PC-3 (cell line): Measurements from ENCODE around the gene BMF. TPM values are rescaled to one million over a fixed set of nuclear protein-coding genes. Genes with fewer than 3 reads are reported as not detected.

Source experiments
- ATAC-seq: fragments of 200-7000 bp; cut with Tn5 transposase; 2 replicates; pipeline ENCODE4 v1.9.1; 2020; ENCODE audit warnings: mild to moderate bottlenecking, moderate library complexity
- BruUV-seq: library from RNA; stranded (reverse); fragments of 400-500 nt; replicated peaks from 2 replicates; lab custom pipeline; 2021; lab: Mats Ljungman, UMichigan
- CTCF ChIA-PET: fragments of 300-600 bp; sonication (Branson Sonifier 250); formaldehyde crosslinking; loops from one replicate; lab custom pipeline; 2022; ENCODE audit warnings: antibody characterized with exemption; lab: Charles Lee
- POLR2A ChIA-PET: fragments of 300-600 bp; sonication (Branson Sonifier 250); formaldehyde crosslinking; loops from one replicate; lab custom pipeline; 2022; ENCODE audit warnings: antibody characterized with exemption; ENCODE audit not compliant: unreplicated experiment; lab: Charles Lee
- DNase-seq: peaks from one replicate; pipeline ENCODE4 v3.0.0-alpha.2; 2015
- H2AFZ ChIP-seq: fragments of 300-600 bp; sonication (generic); 2 replicates; pipeline ENCODE4 v1.6.0; 2016; ENCODE audit warnings: antibody characterized with exemption, low read length
- H3F3A ChIP-seq: fragments of 300-600 bp; sonication (generic); one replicate; pipeline ENCODE4 v1.6.0; 2017; ENCODE audit warnings: antibody characterized with exemption, low read length, control low read depth, mild to moderate bottlenecking; ENCODE audit not compliant: unreplicated experiment
- H3K27ac ChIP-seq: fragments of 300-600 bp; sonication (generic); 2 replicates; pipeline ENCODE4 v1.5.1; 2016; ENCODE audit warnings: mild to moderate bottlenecking, low read length
- H3K27me3 ChIP-seq: fragments of 300-600 bp; sonication (generic); 2 replicates; pipeline ENCODE4 v1.6.1; 2016; ENCODE audit warnings: low read length, mixed read lengths
- H3K36me3 ChIP-seq: fragments of 300-600 bp; sonication (generic); 2 replicates; pipeline ENCODE4 v1.6.1; 2016; ENCODE audit warnings: low read depth, mixed run types, low read length, mixed read lengths
- H3K4me1 ChIP-seq: fragments of 300-600 bp; sonication (generic); 2 replicates; pipeline ENCODE4 v1.5.1; 2016; ENCODE audit warnings: low read length; ENCODE audit not compliant: insufficient read depth
- H3K4me2 ChIP-seq: fragments of 300-600 bp; sonication (generic); 2 replicates; pipeline ENCODE4 v1.6.0; 2016; ENCODE audit warnings: low read length
- H3K4me3 ChIP-seq: fragments of 300-600 bp; sonication (generic); 2 replicates; pipeline ENCODE4 v1.5.1; 2016; ENCODE audit warnings: mild to moderate bottlenecking, low read length, mixed read lengths
- H3K79me2 ChIP-seq: fragments of 300-600 bp; sonication (generic); 2 replicates; pipeline ENCODE4 v1.6.1; 2017; ENCODE audit warnings: low read length, mixed read lengths
- H3K9ac ChIP-seq: fragments of 300-600 bp; sonication (generic); 2 replicates; pipeline ENCODE4 v1.6.0; 2016; ENCODE audit warnings: mild to moderate bottlenecking, low read length
- H3K9me2 ChIP-seq: fragments of 300-600 bp; sonication (generic); replicated peaks from 2 replicates; pipeline ENCODE4 v1.6.1; 2016; ENCODE audit warnings: mixed run types, low read length, mixed read lengths
- H3K9me3 ChIP-seq: fragments of 300-600 bp; sonication (generic); 2 replicates; pipeline ENCODE4 v1.6.1; 2016; ENCODE audit warnings: low read length, mixed read lengths
- H4K20me1 ChIP-seq: fragments of 300-600 bp; sonication (generic); 2 replicates; pipeline ENCODE4 v1.6.1; 2016; ENCODE audit warnings: low read length, mixed read lengths
- CTCF ChIP-seq: fragments of 300-600 bp; sonication (generic); conservative IDR thresholded peaks from 2 replicates; pipeline ENCODE4 v1.5.1; 2017; ENCODE audit warnings: antibody characterized with exemption, low read depth, mild to moderate bottlenecking, low read length
- EZH2 ChIP-seq: fragments of 300-600 bp; sonication (generic); IDR thresholded peaks from one replicate; pipeline ENCODE4 v1.6.1; 2017; ENCODE audit warnings: antibody characterized with exemption, mild to moderate bottlenecking, low read length; ENCODE audit not compliant: unreplicated experiment
- EZH2phosphoT487 ChIP-seq: fragments of 300-600 bp; sonication (generic); IDR thresholded peaks from 2 replicates; pipeline ENCODE4 v1.6.1; 2018; ENCODE audit warnings: mild to moderate bottlenecking, antibody characterized with exemption, low read length, borderline replicate concordance
- intact Hi-C: fragments of 100-400 bp; cut with micrococcal nuclease; formaldehyde crosslinking; loops from 2 replicates; pipeline ENCODE4 v1.9.0; 2023
- total RNA-seq: library from RNA; depleted of rRNA; stranded (reverse); fragments of >200 nt; gene quantifications from 2 replicates; pipeline ENCODE4 v1.2.3, GENCODE V29; 2014

Gene BMF
- total RNA-seq, 1 experiment from 2014 or later = 0.95 TPM

- intact Hi-C loops = no loop called here
- ATAC-seq = no peak
- CTCF ChIA-PET = interaction anchor here (0.6 kb wide), 1 partner anchor 464 kb away, joined by 3 read pairs; no protein-coding TSS in a partner anchor
Observed at GRCh38 chr15:40114218-40114617, 5.5 kb upstream of the BMF start.

GRCh38 chr15:40112789-40113188 lies 4.1 kb upstream of the BMF start:
- ATAC-seq = no peak
- Histone ChIP-seq H2AFZ (no peak overlapping the region), H3K27ac (no peak overlapping the region), H3F3A (no peaks in the 10 kb centered on the region), H3K4me1 (peaks cover 12% of the 10 kb centered on the region), H3K27me3 (no peaks in the 10 kb centered on the region), H3K9me2 (no peaks in the 10 kb centered on the region), H3K9ac (no peak overlapping the region), H4K20me1 (no peaks in the 10 kb centered on the region), H3K4me3 (no peak overlapping the region), H3K36me3 (no peaks in the 10 kb centered on the region), H3K9me3 (no peaks in the 10 kb centered on the region), H3K79me2 (no peaks in the 10 kb centered on the region), H3K4me2 (no peak overlapping the region)
- BruUV-seq = no TSS peak
- ChIA-PET POLR2A (no interaction called here), CTCF (interaction anchor here (0.7 kb wide), 1 partner anchor 254 kb away, joined by 5 read pairs; no protein-coding TSS in a partner anchor)
- no peak for TF ChIP-seq CTCF
- no peak for TF ChIP-seq EZH2phosphoT487
- TF ChIP-seq EZH2 = no peak
- intact Hi-C loops = no loop called here
- DNase-seq = no peak

More at GRCh38 chr15:40114218-40114617, 5.5 kb upstream of the BMF start:
- H3K27me3 ChIP-seq = no peaks in the 10 kb centered on the region
- TF ChIP-seq EZH2phosphoT487 = no peak
- TF ChIP-seq EZH2 = no peak
- no peak for TF ChIP-seq CTCF
- no peak overlapping the region for H3K4me3 ChIP-seq
- H3K4me1 ChIP-seq = peaks cover 8% of the 10 kb centered on the region; the same call in 1 of the 2 replicates
- H3K27ac ChIP-seq = no peak overlapping the region
- no peaks in the 10 kb centered on the region for H3K9me3 ChIP-seq
- no peaks in the 10 kb centered on the region for H3K9me2 ChIP-seq
- H2AFZ ChIP-seq = no peak overlapping the region
- no peak overlapping the region for H3K4me2 ChIP-seq
- POLR2A ChIA-PET = no interaction called here
- BruUV-seq = no TSS peak
- H3K79me2 ChIP-seq = no peaks in the 10 kb centered on the region
- H3K9ac ChIP-seq = no peak overlapping the region
- DNase-seq = no peak
- no peaks in the 10 kb centered on the region for H3K36me3 ChIP-seq
- no peaks in the 10 kb centered on the region for H3F3A ChIP-seq
- H4K20me1 ChIP-seq = no peaks in the 10 kb centered on the region

GRCh38 chr15:40111888-40112287 lies 3.2 kb upstream of the BMF start:
- H3F3A ChIP-seq = peaks cover 2% of the 10 kb centered on the region
- CTCF ChIA-PET = no interaction called here
- POLR2A ChIA-PET = no interaction called here
- H3K4me3 ChIP-seq = no peak overlapping the region
- no peak overlapping the region for H3K9ac ChIP-seq
- H3K9me3 ChIP-seq = no peaks in the 10 kb centered on the region
- no peaks in the 10 kb centered on the region for H3K79me2 ChIP-seq
- no peaks in the 10 kb centered on the region for H3K9me2 ChIP-seq
- no peak for TF ChIP-seq CTCF
- no peak for TF ChIP-seq EZH2phosphoT487
- TF ChIP-seq EZH2 = no peak
- H2AFZ ChIP-seq = no peak overlapping the region
- ATAC-seq = no peak
- BruUV-seq = no TSS peak
- H3K4me1 ChIP-seq = peaks cover 21% of the 10 kb centered on the region
- no peak overlapping the region for H3K4me2 ChIP-seq
- no peaks in the 10 kb centered on the region for H3K27me3 ChIP-seq
- H3K27ac ChIP-seq = no peak overlapping the region
- DNase-seq = no peak
- H4K20me1 ChIP-seq = no peaks in the 10 kb centered on the region
- H3K36me3 ChIP-seq = no peaks in the 10 kb centered on the region
- intact Hi-C loops = no loop called here
